SK-N-DZ (cell line): Measurements from ENCODE around the gene CACNG7.

Experiments used
- DNase-seq: peaks from one replicate; pipeline ENCODE4 v3.0.0-alpha.2; 2015; ENCODE audit warnings: low spot score

Gene CACNG7

GRCh38 chr19:53982001-53982451 lies 72.9 kb downstream of the CACNG7 start:
- no peak for DNase-seq

- no peak for DNase-seq
Observed at GRCh38 chr19:53982611-53983010, 73.5 kb downstream of the CACNG7 start.

GRCh38 chr19:53983457-53984289 lies 74.6 kb downstream of the CACNG7 start:
- no peak for DNase-seq

GRCh38 chr19:53985863-53986262 lies 76.8 kb downstream of the CACNG7 start:
- no peak for DNase-seq

GRCh38 chr19:53988981-53989380 lies 79.9 kb downstream of the CACNG7 start:
- DNase-seq, result no peak

- DNase-seq, result no peak
Observed at GRCh38 chr19:53989600-53990533, 80.8 kb downstream of the CACNG7 start.

- peak; percentile 26 for DNase-seq
Observed at GRCh38 chr19:53991224-53992113, 82.4 kb downstream of the CACNG7 start, which contains the start of gene CACNG6. Gene CACNG6 (plus strand): TSS chr19:53991637. CDS start chr19:53992878, 1,241 bp downstream.

GRCh38 chr19:53992211-53992610 lies 83.1 kb downstream of the CACNG7 start:
- DNase-seq, result no peak

- DNase-seq, result no peak
Observed at GRCh38 chr19:53992815-53993214, 83.7 kb downstream of the CACNG7 start.

- no peak for DNase-seq
Observed at GRCh38 chr19:53993448-53993847, 84.4 kb downstream of the CACNG7 start.
